GM12878 (cell line): ENCODE data around the gene FTH1.

Source experiments
- ATF3 ChIP-seq: IDR thresholded peaks from 2 replicates; pipeline ENCODE4 v1.6.1; 2011; ENCODE audit warnings: low read depth, mild to moderate bottlenecking, low read length, moderate library complexity, borderline replicate concordance; ENCODE audit errors: extremely low read depth
- POLR2A ChIP-seq: IDR thresholded peaks from 2 replicates; pipeline ENCODE4 v1.6.1; 2011; ENCODE audit warnings: low read depth, mild to moderate bottlenecking, low read length
- RCOR1 ChIP-seq: conservative IDR thresholded peaks from 2 replicates; pipeline ENCODE4 v1.6.1; 2012; ENCODE audit warnings: low read depth, low read length, improper control_type of control experiment

- TF ChIP-seq POLR2A (no peak), ATF3 (no peak), RCOR1 (no peak)
Observed at GRCh38 chr11:61960532-61960931, 6.9 kb downstream of the FTH1 start.
